OCI-LY7 (cell line): Measurements from ENCODE around the gene PARP6. TPM values are rescaled to one million over a fixed set of nuclear protein-coding genes. Genes with fewer than 3 reads are reported as not detected.

Experiments used
- BruUV-seq: library from RNA; stranded (reverse); fragments of 400-500 nt; replicated peaks from 2 replicates; lab custom pipeline; 2021; lab: Mats Ljungman, UMichigan
- CTCF ChIA-PET: fragments of 300-600 bp; sonication (Branson Sonifier 250); formaldehyde crosslinking; loops from one replicate; lab custom pipeline; 2022; ENCODE audit warnings: antibody characterized with exemption; ENCODE audit not compliant: unreplicated experiment; lab: Charles Lee
- POLR2A ChIA-PET: fragments of 300-600 bp; sonication (Branson Sonifier 250); formaldehyde crosslinking; loops from one replicate; lab custom pipeline; 2022; ENCODE audit warnings: antibody characterized with exemption; lab: Charles Lee
- DNase-seq: peaks from one replicate; pipeline ENCODE4 v3.0.0-alpha.2; 2015; ENCODE audit warnings: low spot score
- H2AFZ ChIP-seq: fragments of 200-600 bp; sonication (generic), shearing (Covaris generic); 2 replicates; pipeline ENCODE4 v1.6.1; 2014; ENCODE audit warnings: mild to moderate bottlenecking, antibody characterized with exemption, low read length, moderate library complexity
- H3K27ac ChIP-seq: fragments of 200-600 bp; sonication (generic); 2 replicates; pipeline ENCODE4 v1.5.1; 2014; ENCODE audit warnings: mixed run types, low read depth, mild to moderate bottlenecking, moderate library complexity, low read length, inconsistent platforms; ENCODE audit not compliant: poor library complexity, severe bottlenecking
- H3K36me3 ChIP-seq: fragments of 200-600 bp; sonication (generic); 2 replicates; pipeline ENCODE4 v1.6.1; 2014; ENCODE audit warnings: mild to moderate bottlenecking, antibody characterized with exemption, low read length, moderate library complexity, mixed read lengths; ENCODE audit not compliant: insufficient read depth
- H3K4me1 ChIP-seq: fragments of 200-600 bp; sonication (generic); 2 replicates; pipeline ENCODE4 v1.5.1; 2014; ENCODE audit warnings: mild to moderate bottlenecking, low read length; ENCODE audit not compliant: insufficient read depth, poor library complexity, severe bottlenecking
- H3K4me2 ChIP-seq: fragments of 200-600 bp; sonication (generic); 2 replicates; pipeline ENCODE4 v1.6.1; 2014; ENCODE audit warnings: mild to moderate bottlenecking, low read length
- H3K4me3 ChIP-seq: fragments of 200-600 bp; sonication (generic); 2 replicates; pipeline ENCODE4 v1.5.1; 2014; ENCODE audit warnings: mild to moderate bottlenecking, low read depth, low read length; ENCODE audit not compliant: poor library complexity, severe bottlenecking
- H3K79me2 ChIP-seq: fragments of 200-600 bp; sonication (generic); 2 replicates; pipeline ENCODE4 v1.6.1; 2016; ENCODE audit warnings: low read depth, mild to moderate bottlenecking, low read length, moderate library complexity, mixed read lengths; ENCODE audit not compliant: insufficient read depth
- H3K9me2 ChIP-seq: fragments of 200-600 bp; sonication (generic); 2 replicates; pipeline ENCODE4 v1.6.1; 2016; ENCODE audit warnings: mild to moderate bottlenecking, low read length, mixed read lengths; ENCODE audit not compliant: insufficient read depth
- H3K9me3 ChIP-seq: fragments of 200-600 bp; sonication (generic); 2 replicates; pipeline ENCODE4 v1.6.1; 2014; ENCODE audit warnings: mild to moderate bottlenecking, mixed run types, low read length, mixed read lengths
- H4K20me1 ChIP-seq: fragments of 200-600 bp; sonication (generic); 2 replicates; pipeline ENCODE4 v1.6.1; 2014; ENCODE audit warnings: mild to moderate bottlenecking, antibody characterized with exemption, low read length, moderate library complexity, mixed read lengths; ENCODE audit not compliant: insufficient read depth
- CTCF ChIP-seq: fragments of 200-600 bp; sonication (generic); conservative IDR thresholded peaks from 2 replicates; pipeline ENCODE4 v1.5.1; 2014; ENCODE audit warnings: mild to moderate bottlenecking, antibody characterized with exemption, low read length, moderate library complexity, mixed read lengths
- EZH2phosphoT487 ChIP-seq: fragments of 200-600 bp; sonication (generic); IDR thresholded peaks from 2 replicates; pipeline ENCODE4 v1.6.1; 2018; ENCODE audit warnings: low read depth, borderline replicate concordance, mild to moderate bottlenecking, mixed run types, antibody characterized with exemption, low read length, moderate library complexity, mixed read lengths
- intact Hi-C: fragments of 100-400 bp; cut with micrococcal nuclease; formaldehyde crosslinking; loops from one replicate; pipeline ENCODE4 v1.10.0; 2022; ENCODE audit not compliant: unreplicated experiment
- total RNA-seq, 2 experiments: library from RNA; depleted of rRNA in 1 of 2; stranded (reverse); fragments of >200 nt in 1 of 2; shearing (Covaris generic) in 1 of 2; gene quantifications; 2 replicates each; pipeline ENCODE4 v1.2.3, GENCODE V29; 2014 to 2022

Gene PARP6
- total RNA-seq, 2 experiments from 2014 or later, result 58.3 to 73.3 TPM

GRCh38 chr15:72302955-72303354 is 30.6 kb upstream of the PARP6 start:
- ChIA-PET CTCF (no interaction called here), POLR2A (no interaction called here)
- no peak overlapping the region for H2AFZ ChIP-seq
- no peak overlapping the region for H3K27ac ChIP-seq
- BruUV-seq, result no TSS peak
- H3K9me2 ChIP-seq, result no peaks in the 10 kb centered on the region
- no peaks in the 10 kb centered on the region for H3K79me2 ChIP-seq
- no peak for DNase-seq
- no peaks in the 10 kb centered on the region for H3K9me3 ChIP-seq
- intact Hi-C loops, result no loop called here
- H4K20me1 ChIP-seq, result no peaks in the 10 kb centered on the region
- H3K4me1 ChIP-seq, result no peaks in the 10 kb centered on the region
- no peak overlapping the region for H3K4me3 ChIP-seq
- TF ChIP-seq EZH2phosphoT487 (no peak), CTCF (no peak)
- no peak overlapping the region for H3K4me2 ChIP-seq
- H3K36me3 ChIP-seq, result no peaks in the 10 kb centered on the region

- DNase-seq, result no peak
- no peaks in the 10 kb centered on the region for H3K36me3 ChIP-seq
- no peak overlapping the region for H3K4me3 ChIP-seq
- no peak overlapping the region for H3K27ac ChIP-seq
- H3K4me2 ChIP-seq, result no peak overlapping the region
- H3K79me2 ChIP-seq, result no peaks in the 10 kb centered on the region
- POLR2A ChIA-PET, result no interaction called here
- H3K9me3 ChIP-seq, result no peaks in the 10 kb centered on the region
- H3K4me1 ChIP-seq, result no peaks in the 10 kb centered on the region
- no peak overlapping the region for H2AFZ ChIP-seq
- BruUV-seq, result no TSS peak
- no peak for TF ChIP-seq CTCF
- TF ChIP-seq EZH2phosphoT487, result no peak
- intact Hi-C loops, result no loop called here
- no peaks in the 10 kb centered on the region for H3K9me2 ChIP-seq
- CTCF ChIA-PET, result no interaction called here
- H4K20me1 ChIP-seq, result no peaks in the 10 kb centered on the region
Measured at GRCh38 chr15:72289597-72290325, 17.4 kb upstream of the PARP6 start.

- intact Hi-C loops, result no loop called here
- no peak overlapping the region for H3K4me3 ChIP-seq
- POLR2A ChIA-PET, result no interaction called here
- H3K4me2 ChIP-seq, result no peak overlapping the region
- no peaks in the 10 kb centered on the region for H3K9me3 ChIP-seq
- H3K27ac ChIP-seq, result no peak overlapping the region
- no TSS peak for BruUV-seq
- no peaks in the 10 kb centered on the region for H3K36me3 ChIP-seq
- no peaks in the 10 kb centered on the region for H3K9me2 ChIP-seq
- no peaks in the 10 kb centered on the region for H3K79me2 ChIP-seq
- TF ChIP-seq EZH2phosphoT487 (no peak), CTCF (no peak)
- DNase-seq, result no peak
- H3K4me1 ChIP-seq, result no peaks in the 10 kb centered on the region
- CTCF ChIA-PET, result no interaction called here
- no peak overlapping the region for H2AFZ ChIP-seq
- no peaks in the 10 kb centered on the region for H4K20me1 ChIP-seq
Measured at GRCh38 chr15:72288796-72289596, 16.6 kb upstream of the PARP6 start.
